Activated CD8-positive, alpha-beta T cell treated with anti-CD3 and anti-CD28 coated beads for 36 hours (primary cell): Measurements from ENCODE around the gene KIAA2012. TPM values are rescaled to one million over a fixed set of nuclear protein-coding genes. Genes with fewer than 3 reads are reported as not detected.

Experiments used
- ATAC-seq: fragments of 200-7000 bp; cut with Tn5 transposase; one replicate; pipeline ENCODE4 v1.10.0; 2021; ENCODE audit warnings: mild to moderate bottlenecking, moderate library complexity
- CTCF ChIA-PET: fragments of 350-600 bp; sonication (Branson Sonifier 250); formaldehyde crosslinking; loops from one replicate; lab custom pipeline; 2021; ENCODE audit warnings: antibody characterized with exemption; lab: Charles Lee
- POLR2A ChIA-PET: fragments of 350-600 bp; sonication (Branson Sonifier 250); formaldehyde crosslinking; loops from one replicate; lab custom pipeline; 2021; ENCODE audit warnings: antibody characterized with exemption; lab: Charles Lee
- DNase-seq: peaks from one replicate; pipeline ENCODE4 v3.0.0-alpha.2; 2020
- H3K27ac Mint-ChIP-seq: one replicate; pipeline ENCODE4 v1.8.0; 2021; ENCODE audit warnings: mild to moderate bottlenecking, mixed read lengths
- H3K27me3 Mint-ChIP-seq: one replicate; pipeline ENCODE4 v1.8.0; 2021; ENCODE audit warnings: mixed read lengths
- H3K36me3 Mint-ChIP-seq: one replicate; pipeline ENCODE4 v1.8.0; 2021; ENCODE audit warnings: low read depth, mixed read lengths
- H3K4me1 Mint-ChIP-seq: one replicate; pipeline ENCODE4 v1.8.0; 2021; ENCODE audit warnings: low read depth, mixed read lengths
- H3K4me3 Mint-ChIP-seq: one replicate; pipeline ENCODE4 v1.8.0; 2021; ENCODE audit warnings: mild to moderate bottlenecking, moderate library complexity, mixed read lengths
- H3K9me3 Mint-ChIP-seq: one replicate; pipeline ENCODE4 v1.8.0; 2021; ENCODE audit warnings: mixed read lengths
- CTCF ChIP-seq: fragments of 200-600 bp; IDR thresholded peaks from one replicate; pipeline ENCODE4 v1.8.0; 2022; ENCODE audit warnings: antibody characterized with exemption, mild to moderate bottlenecking
- intact Hi-C: fragments of 100-400 bp; cut with micrococcal nuclease; formaldehyde crosslinking; loops from one replicate; pipeline ENCODE4 v1.10.0; 2022
- total RNA-seq, 2 experiments: library from RNA; stranded (reverse); gene quantifications; one replicate each; pipeline ENCODE4 v1.2.3, GENCODE V29; 2021

Gene KIAA2012
- total RNA-seq, 2 experiments from 2014 or later = not detected

GRCh38 chr2:202030691-202031090, 42.4 kb upstream of the KIAA2012 start:
- ATAC-seq (no peak), DNase-seq (no peak)
- POLR2A ChIA-PET = interaction anchor here (0.6 to 1.0 kb wide), 2 partner anchors 12 to 590 kb away, joined by 3 to 4 read pairs; no protein-coding TSS in a partner anchor
- Mint-ChIP-seq H3K9me3 (no peaks in the 10 kb centered on the region), H3K36me3 (no peaks in the 10 kb centered on the region), H3K4me1 (peaks cover 6% of the 10 kb centered on the region), H3K27ac (no peak overlapping the region), H3K27me3 (peaks cover 20% of the 10 kb centered on the region), H3K4me3 (no peak overlapping the region)
- TF ChIP-seq CTCF = no peak
- CTCF ChIA-PET = no interaction called here
- intact Hi-C loops = no loop called here

GRCh38 chr2:202031246-202031951, 41.7 kb upstream of the KIAA2012 start:
- Mint-ChIP-seq H3K36me3 (no peaks in the 10 kb centered on the region), H3K27ac (no peak overlapping the region), H3K4me3 (no peak overlapping the region), H3K27me3 (peaks cover 18% of the 10 kb centered on the region), H3K9me3 (no peaks in the 10 kb centered on the region), H3K4me1 (peaks cover 6% of the 10 kb centered on the region)
- ChIA-PET CTCF (no interaction called here), POLR2A (interaction anchor here (0.6 to 1.0 kb wide), 2 partner anchors 13 to 591 kb away, joined by 3 to 4 read pairs; no protein-coding TSS in a partner anchor)
- DNase-seq (no peak), ATAC-seq (no peak)
- intact Hi-C loops = no loop called here
- no peak for TF ChIP-seq CTCF

GRCh38 chr2:202032846-202033316, 40.2 kb upstream of the KIAA2012 start:
- ChIA-PET POLR2A (no interaction called here), CTCF (no interaction called here)
- H3K36me3 Mint-ChIP-seq = no peaks in the 10 kb centered on the region
- TF ChIP-seq CTCF = no peak
- peaks cover 6% of the 10 kb centered on the region for H3K4me1 Mint-ChIP-seq
- H3K4me3 Mint-ChIP-seq = peak overlapping the region; percentile 77
- DNase-seq = peak; percentile 38
- ATAC-seq = peak; percentile 11
- intact Hi-C loops = no loop called here
- peaks cover 19% of the 10 kb centered on the region for H3K27me3 Mint-ChIP-seq
- H3K9me3 Mint-ChIP-seq = no peaks in the 10 kb centered on the region
- no peak overlapping the region for H3K27ac Mint-ChIP-seq

GRCh38 chr2:202033317-202034248, 39.5 kb upstream of the KIAA2012 start, which contains the start of gene FZD7:
Gene FZD7 (plus strand): TSS chr2:202033855. CDS start chr2:202034648, 793 bp downstream.
- DNase-seq = peak; percentile 87
- Mint-ChIP-seq H3K27me3 (peaks cover 21% of the 10 kb centered on the region), H3K36me3 (no peaks in the 10 kb centered on the region), H3K4me1 (peaks cover 6% of the 10 kb centered on the region), H3K9me3 (no peaks in the 10 kb centered on the region), H3K27ac (peak within 1 kb of the TSS; percentile 14), H3K4me3 (peak within 1 kb of the TSS; percentile 77)
- TF ChIP-seq CTCF = no peak
- intact Hi-C loops = no loop called here
- ChIA-PET POLR2A (interaction anchor here (0.6 kb wide), 1 partner anchor 936 kb away, joined by 3 read pairs; no protein-coding TSS in a partner anchor), CTCF (no interaction called here)
- ATAC-seq = peak; percentile 81
